GM21737 (cell line): Measurements from ENCODE around the gene METTL13.
A peak's percentile ranks its signal among the peaks of the same experiment; 100 is the strongest.

Experiments
- ATAC-seq: cut with Tn5 transposase; IDR thresholded peaks from one replicate; pipeline ENCODE4 v1.9.1; 2021; ENCODE audit warnings: mild to moderate bottlenecking, moderate library complexity; ENCODE audit not compliant: unreplicated experiment

METTL13 gene

GRCh38 chr1:171801487-171801891, 20.0 kb downstream of the METTL13 start:
- no peak for ATAC-seq

DNA sequence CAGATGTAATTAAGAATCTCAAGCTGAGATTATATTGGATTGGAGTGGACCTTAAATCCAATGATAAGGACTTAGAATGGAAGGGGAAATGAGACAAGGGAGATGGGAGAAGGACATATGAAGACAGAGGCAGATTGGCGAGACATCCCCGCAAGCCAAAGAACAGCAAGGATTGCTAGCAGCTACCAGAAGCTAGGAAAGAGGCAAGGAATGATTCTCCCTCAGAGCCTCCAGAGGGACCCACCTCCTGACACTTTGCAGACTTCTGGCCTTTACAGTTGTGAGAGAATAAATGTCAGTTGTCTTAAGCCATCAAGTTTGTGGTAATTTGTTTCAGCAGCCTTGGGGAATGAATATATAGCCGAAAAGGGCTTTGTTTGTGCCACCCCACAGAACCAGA, 20.7 kb downstream of the METTL13 start:
- no peak for ATAC-seq

DNA sequence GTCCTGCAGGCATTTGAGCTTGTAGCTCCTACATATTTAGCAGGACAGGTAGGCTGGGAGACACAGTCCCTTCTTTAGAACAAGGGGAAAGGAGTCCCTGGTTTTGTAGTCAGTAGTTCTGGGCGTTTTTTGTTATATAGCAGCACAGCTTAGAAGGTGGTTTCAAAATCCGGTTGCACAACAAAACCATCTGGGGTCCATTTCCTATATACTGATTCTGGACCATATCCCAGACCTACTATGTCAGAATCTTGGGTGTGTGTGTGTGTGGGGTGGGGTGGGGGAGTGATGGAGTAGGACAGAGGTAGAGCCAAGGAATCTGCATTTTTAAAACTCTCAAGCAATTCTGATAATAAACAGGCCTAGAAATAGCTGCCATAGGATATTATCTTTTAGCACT, 21.6 kb downstream of the METTL13 start:
- no peak for ATAC-seq

GRCh38 chr1:171803461-171804022, 22.1 kb downstream of the METTL13 start:
- ATAC-seq = no peak

DNA sequence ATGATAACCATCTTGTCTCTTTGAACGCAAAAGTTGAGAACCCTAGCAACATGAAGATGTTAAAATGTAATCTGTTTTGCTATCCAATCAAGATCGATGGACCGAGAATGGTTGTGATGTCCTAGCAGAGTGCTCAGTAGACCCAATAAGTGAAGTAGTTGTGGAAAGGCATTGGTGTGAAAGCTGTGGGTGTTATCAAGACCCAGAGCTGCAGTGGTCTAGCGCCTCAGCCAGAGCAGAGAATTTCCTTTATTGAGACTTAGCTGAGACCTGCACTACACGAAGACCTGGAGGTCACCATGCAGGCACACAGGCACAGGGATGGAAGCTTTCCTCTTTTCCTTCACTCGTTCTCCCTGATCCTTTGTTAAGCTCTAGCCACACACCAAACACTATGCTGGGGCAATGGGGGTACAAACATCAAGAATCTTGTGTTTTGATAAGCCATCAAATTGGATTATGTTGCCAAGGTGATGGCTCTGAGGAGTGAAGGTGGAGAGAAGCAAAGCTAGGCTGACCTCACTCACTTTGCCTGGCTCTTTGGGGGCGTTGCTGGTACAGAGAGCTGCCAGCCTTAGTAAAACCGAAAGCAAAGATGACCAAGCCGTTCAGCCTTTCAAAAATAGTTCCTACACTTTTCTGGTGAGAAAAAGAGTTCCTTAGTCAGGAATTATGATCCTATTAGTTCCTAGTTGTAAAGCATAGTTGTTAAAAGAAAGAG, 24.1 kb downstream of the METTL13 start:
- peak; percentile 86 for ATAC-seq

- no peak for ATAC-seq
Measured at GRCh38 chr1:171807556-171807955, 26.1 kb downstream of the METTL13 start.

GRCh38 chr1:171809834-171810233, 28.4 kb downstream of the METTL13 start:
- ATAC-seq = no peak

- no peak for ATAC-seq
Measured at GRCh38 chr1:171811672-171812071, 30.2 kb downstream of the METTL13 start.

DNA sequence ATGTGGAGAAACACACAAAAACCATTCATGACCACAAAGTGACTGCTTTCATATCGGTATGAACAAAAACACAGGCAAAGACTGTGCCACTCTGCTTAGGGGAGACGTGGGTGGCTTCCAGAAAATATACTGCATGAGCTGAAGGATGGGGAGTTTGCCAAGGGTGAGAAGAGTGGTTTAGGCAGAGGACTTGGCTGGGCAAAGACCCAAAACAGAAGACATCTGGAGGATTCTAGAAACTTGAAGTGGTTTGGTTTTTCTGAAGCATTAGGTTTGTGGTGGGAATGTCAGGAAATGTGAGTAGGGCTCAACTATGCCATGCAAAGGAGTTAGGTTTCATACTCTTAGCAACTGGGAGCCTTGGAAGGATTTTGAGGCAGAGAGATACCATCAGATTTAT, 33.2 kb downstream of the METTL13 start:
- ATAC-seq = no peak

- no peak for ATAC-seq
Measured at GRCh38 chr1:171816300-171816901, 34.9 kb downstream of the METTL13 start.

DNA sequence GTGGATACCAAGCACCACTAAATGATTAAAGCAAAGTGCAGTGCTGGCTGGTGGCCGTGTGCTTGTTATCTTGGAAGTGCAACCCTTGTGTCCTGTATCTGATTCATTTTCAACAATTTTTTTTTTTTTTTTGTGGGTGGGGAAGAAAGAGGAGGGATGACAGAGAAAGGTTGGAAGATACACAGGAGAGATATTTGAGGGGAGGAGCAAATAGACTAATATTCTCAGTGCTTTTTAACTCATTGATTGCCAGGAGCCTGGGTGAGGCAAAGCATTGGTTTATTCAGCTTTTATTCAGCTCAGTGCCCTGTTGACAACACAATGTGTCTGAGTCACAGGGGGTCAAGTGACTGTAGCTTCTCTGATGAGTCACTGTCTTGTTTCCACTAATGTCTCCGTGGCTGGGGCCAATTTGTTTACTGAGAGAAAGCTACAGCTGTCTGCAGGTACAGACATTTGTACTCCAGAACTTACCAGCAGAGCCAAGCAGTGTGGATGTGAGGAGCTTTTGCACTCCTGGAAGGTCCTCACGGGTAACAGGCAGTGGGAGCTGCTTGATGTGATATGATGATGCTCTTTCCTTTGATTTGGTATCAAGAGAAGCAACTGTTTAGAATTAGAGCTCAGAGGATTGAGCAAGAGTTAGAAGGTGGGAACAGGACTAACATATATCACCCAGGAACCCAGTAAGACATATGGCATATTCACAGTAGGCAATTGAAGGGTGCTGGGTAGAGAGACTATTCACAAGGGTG, 36.2 kb downstream of the METTL13 start:
- ATAC-seq = peak; percentile 60

DNA sequence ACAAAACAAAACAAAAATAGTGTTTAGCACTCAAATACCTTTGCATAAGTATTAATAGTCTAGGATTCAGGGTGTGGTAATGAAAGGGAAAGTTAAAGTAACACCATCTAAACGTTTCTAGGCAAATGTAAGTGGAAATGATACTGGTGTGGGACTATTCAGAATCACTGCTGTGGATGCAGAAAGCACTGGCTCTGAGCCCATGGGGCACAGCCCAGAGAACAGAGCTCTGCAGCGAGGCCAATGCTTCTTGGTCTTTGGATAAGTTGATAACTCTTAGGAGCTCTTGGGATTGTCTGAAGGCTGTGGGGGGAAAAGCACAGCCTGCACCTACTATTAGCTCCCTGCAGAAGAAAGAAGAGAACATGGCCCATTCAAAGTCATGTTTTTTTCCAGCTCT, 38.5 kb downstream of the METTL13 start:
- no peak for ATAC-seq

- no peak for ATAC-seq
Measured at GRCh38 chr1:171826973-171827372, 45.5 kb downstream of the METTL13 start.

GRCh38 chr1:171828794-171829193, 47.3 kb downstream of the METTL13 start:
- ATAC-seq = no peak

DNA sequence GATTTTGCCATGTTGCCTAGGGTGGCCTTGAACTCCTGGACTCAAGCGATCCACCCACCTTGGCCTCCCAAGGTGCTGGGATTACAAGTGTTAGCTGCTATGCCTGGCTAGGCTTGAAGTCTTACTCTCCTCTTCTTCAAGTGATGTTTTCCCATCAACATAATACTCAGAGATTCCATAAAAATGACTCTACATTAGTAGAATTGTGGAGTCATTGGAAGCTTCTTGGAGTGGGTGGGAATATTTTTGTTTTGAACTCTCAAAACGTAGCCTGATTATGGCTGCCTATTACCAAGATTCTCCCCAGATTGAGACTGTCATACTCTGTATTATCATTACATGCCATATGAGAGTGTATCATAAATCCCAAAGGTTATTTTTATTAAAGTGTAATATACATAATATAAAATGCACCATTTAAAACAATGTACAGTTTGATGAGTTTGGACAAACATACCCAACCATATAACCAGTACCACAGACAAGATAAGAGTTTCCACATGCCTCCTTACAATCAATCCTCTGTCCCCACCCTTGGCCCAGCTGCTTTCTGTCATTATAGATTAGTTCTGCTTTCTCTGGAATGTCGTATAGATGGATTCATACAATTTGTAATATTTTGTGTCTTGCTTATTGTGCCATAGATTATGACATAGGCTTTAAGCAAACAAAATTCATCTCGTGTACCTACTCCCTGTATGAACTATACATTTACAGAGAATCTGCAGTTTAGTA, 51.8 kb downstream of the METTL13 start:
- no peak for ATAC-seq

GRCh38 chr1:171834821-171835220, 53.4 kb downstream of the METTL13 start:
- ATAC-seq = no peak

GRCh38 chr1:171835891-171836290, 54.4 kb downstream of the METTL13 start:
- no peak for ATAC-seq

DNA sequence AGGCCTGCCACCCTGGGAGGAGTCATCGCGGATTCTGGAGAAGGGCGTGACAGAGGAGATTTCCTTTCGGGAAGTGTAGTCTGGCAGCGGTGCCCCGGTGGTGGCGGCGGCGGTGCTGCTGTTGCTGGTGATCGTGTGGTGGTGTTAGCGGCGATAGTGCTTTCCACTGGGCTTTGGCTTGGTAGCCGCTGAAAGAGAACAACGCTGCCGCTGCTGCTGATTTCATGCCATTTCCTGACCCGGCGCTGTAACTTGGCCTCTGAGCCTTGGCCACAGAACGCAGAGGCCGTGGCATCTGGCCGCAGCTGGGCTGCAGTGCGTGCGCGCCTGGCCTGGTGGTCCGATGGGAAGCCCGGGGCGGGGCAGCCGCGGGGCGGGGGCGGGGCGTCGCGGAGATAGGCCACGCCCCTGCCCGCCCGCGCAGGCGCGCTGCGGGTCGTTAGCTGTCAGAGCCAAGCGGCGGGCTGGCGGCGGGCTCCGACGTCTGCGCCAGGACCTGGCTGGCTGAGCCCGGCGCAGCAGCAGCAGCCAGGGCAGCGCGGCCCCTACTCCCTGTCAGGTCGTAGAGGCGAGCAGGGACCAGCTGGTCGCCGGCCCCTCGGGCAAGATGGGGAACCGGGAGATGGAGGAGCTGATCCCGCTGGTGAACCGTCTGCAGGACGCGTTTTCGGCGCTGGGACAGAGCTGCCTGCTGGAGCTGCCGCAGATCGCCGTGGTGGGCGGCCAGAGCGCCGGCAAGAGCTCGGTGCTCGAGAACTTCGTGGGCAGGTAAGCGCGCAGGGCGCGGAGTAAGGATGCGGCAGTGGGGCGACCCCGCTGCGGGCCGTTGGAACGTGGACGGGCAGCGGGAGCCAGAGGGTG, 59.8 kb downstream of the METTL13 start, which contains the start of gene DNM3:
Gene DNM3 (plus strand): TSS at position 449 of the 861 bp plus-strand sequence. CDS start 159 bp downstream, at position 608.
- peak; percentile 85 for ATAC-seq

GRCh38 chr1:171841931-171842761, 60.7 kb downstream of the METTL13 start:
- no peak for ATAC-seq
